ENCODE measurements around the gene RAD23A. TPM values are rescaled to one million over a fixed set of nuclear protein-coding genes. Genes with fewer than 3 reads are reported as not detected.
A peak's percentile ranks its signal among the peaks of the same experiment; 100 is the strongest.

Gene RAD23A
- total RNA-seq, 2 donors from 2014 or later, result 113 to 145 TPM

GRCh38 chr19:12933287-12934072, 12.2 kb upstream of the RAD23A start, which contains the start of gene FARSA:
Gene FARSA, minus strand, starts transcription at chr19:12933711. Its CDS starts 15 bp downstream, at chr19:12933696.
- peak within 1 kb of the TSS; percentile 77 to 83 for H3K4me3 ChIP-seq
- intact Hi-C loops (cut with DNase I), result loop anchor here (10.0 kb wide), 1 partner anchor 49 kb away; the partner anchor contains the start of genes DNASE2 and KLF1
- H3K36me3 ChIP-seq, result no peaks in the 10 kb centered on the region
- TF ChIP-seq POLR2AphosphoS5 (IDR thresholded peaks at IDR 0.05) (peak; percentile 98), POLR2A (IDR thresholded peaks at IDR 0.05) (peak; percentile 58)
- TF ChIP-seq, protein P1, sequence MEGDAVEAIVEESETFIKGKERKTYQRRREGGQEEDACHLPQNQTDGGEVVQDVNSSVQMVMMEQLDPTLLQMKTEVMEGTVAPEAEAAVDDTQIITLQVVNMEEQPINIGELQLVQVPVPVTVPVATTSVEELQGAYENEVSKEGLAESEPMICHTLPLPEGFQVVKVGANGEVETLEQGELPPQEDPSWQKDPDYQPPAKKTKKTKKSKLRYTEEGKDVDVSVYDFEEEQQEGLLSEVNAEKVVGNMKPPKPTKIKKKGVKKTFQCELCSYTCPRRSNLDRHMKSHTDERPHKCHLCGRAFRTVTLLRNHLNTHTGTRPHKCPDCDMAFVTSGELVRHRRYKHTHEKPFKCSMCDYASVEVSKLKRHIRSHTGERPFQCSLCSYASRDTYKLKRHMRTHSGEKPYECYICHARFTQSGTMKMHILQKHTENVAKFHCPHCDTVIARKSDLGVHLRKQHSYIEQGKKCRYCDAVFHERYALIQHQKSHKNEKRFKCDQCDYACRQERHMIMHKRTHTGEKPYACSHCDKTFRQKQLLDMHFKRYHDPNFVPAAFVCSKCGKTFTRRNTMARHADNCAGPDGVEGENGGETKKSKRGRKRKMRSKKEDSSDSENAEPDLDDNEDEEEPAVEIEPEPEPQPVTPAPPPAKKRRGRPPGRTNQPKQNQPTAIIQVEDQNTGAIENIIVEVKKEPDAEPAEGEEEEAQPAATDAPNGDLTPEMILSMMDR (IDR thresholded peaks at IDR 0.05), result no peak
- H3K27me3 ChIP-seq (replicated peaks; ENCODE audit: insufficient read depth), result no peaks in the 10 kb centered on the region
- 4% methylated on average over 46 of the region's 51 CpGs for WGBS
- H3K27ac ChIP-seq, result peak within 1 kb of the TSS; percentile 60 to 63
- no peaks in the 10 kb centered on the region for H3K9me3 ChIP-seq
- peaks cover 10% of the 10 kb centered on the region for H3K4me1 ChIP-seq (replicated peaks)
- DNase-seq (ENCODE audit: low spot score), result peak; percentile 94

GRCh38 chr19:12935071-12935470, 10.6 kb upstream of the RAD23A start:
- no peak overlapping the region for H3K27ac ChIP-seq
- H3K4me1 ChIP-seq (replicated peaks), result peaks cover 15% of the 10 kb centered on the region
- H3K4me3 ChIP-seq, result no peak overlapping the region
- intact Hi-C loops (cut with DNase I), result loop anchor here (10.0 kb wide), 1 partner anchor 50 kb away; the partner anchor contains the start of genes DNASE2 and KLF1
- WGBS, result 90% methylated on average over 10 of the region's 10 CpGs
- H3K9me3 ChIP-seq, result no peaks in the 10 kb centered on the region
- peaks cover 0 to 4% of the 10 kb centered on the region in 2 donors for H3K36me3 ChIP-seq
- DNase-seq (ENCODE audit: low spot score), result no peak
- TF ChIP-seq, protein P1 (IDR thresholded peaks at IDR 0.05), result no peak
- no peak for TF ChIP-seq POLR2AphosphoS5 (IDR thresholded peaks at IDR 0.05)
- TF ChIP-seq POLR2A (IDR thresholded peaks at IDR 0.05), result no peak
- H3K27me3 ChIP-seq (replicated peaks; ENCODE audit: insufficient read depth), result no peaks in the 10 kb centered on the region

- H3K4me3 ChIP-seq, result no peak overlapping the region
- WGBS, result 60% methylated on average over 7 of the region's 7 CpGs
- H3K27me3 ChIP-seq (replicated peaks; ENCODE audit: insufficient read depth), result no peaks in the 10 kb centered on the region
- H3K9me3 ChIP-seq, result no peaks in the 10 kb centered on the region
- peaks cover 9 to 16% of the 10 kb centered on the region in 2 donors for H3K36me3 ChIP-seq
- no peak overlapping the region for H3K27ac ChIP-seq
- intact Hi-C loops (cut with DNase I), result loop anchor here (10.0 kb wide), 1 partner anchor 52 kb away; the partner anchor contains the start of genes DNASE2 and KLF1
- peaks cover 25% of the 10 kb centered on the region for H3K4me1 ChIP-seq (replicated peaks)
- no peak for TF ChIP-seq POLR2AphosphoS5 (IDR thresholded peaks at IDR 0.05)
- TF ChIP-seq, protein P1 (IDR thresholded peaks at IDR 0.05), result no peak
- no peak for TF ChIP-seq POLR2A (IDR thresholded peaks at IDR 0.05)
- DNase-seq (ENCODE audit: low spot score), result no peak
Measured at GRCh38 chr19:12936582-12936981, 9.1 kb upstream of the RAD23A start.

DNA sequence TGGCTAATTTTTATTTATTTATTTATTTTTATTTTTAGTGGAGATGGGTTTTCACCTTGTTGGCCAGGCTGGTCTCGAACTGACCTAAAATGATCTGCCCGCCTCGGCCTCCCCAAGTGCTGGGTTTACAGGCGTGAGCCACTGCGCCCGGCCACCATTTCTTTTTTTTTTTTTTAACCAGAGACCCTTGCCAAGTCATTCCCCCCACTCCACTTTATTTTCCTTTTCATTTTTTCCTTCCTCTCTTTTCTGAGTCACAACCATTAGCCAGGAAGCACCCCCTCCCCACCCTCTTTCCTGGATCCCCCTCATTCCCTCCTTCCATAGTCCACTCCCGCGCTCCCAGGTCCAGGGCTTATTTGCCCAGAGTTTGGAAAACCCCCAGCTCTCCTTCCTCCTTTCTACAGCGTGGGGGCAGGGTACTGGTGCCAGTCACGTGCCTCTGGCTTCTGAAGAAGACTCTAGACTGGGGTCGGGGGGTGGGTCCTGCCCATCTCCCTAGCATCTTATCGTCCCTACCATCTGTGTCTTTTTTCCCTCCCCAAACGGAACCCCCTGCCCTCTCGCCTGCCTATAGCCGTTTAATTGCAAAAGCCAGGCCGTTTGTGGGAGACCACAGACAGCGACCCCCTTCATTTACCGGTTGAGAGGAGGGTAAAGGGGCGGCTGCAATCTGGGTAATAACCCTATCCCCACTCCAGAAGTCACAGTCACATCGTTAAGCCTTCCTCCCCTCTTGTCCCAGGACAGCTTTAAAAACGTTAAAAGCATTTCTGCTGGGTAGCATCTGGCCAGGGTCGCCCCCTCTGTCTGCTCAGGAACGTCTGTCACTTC, 8.4 kb upstream of the RAD23A start:
- WGBS, result 18% methylated on average over 23 of the region's 23 CpGs
- TF ChIP-seq POLR2AphosphoS5 (IDR thresholded peaks at IDR 0.05), result no peak
- TF ChIP-seq, protein P1 (IDR thresholded peaks at IDR 0.05), result no peak
- no peak for TF ChIP-seq POLR2A (IDR thresholded peaks at IDR 0.05)
- peak overlapping the region; percentile 99 for H3K4me3 ChIP-seq
- peaks cover 9 to 16% of the 10 kb centered on the region in 2 donors for H3K36me3 ChIP-seq
- H3K9me3 ChIP-seq, result no peaks in the 10 kb centered on the region
- intact Hi-C loops (cut with DNase I), result loop anchor here (10.0 kb wide), 1 partner anchor 53 kb away; the partner anchor contains the start of genes DNASE2 and KLF1
- peak overlapping the region; percentile 30 to 49 for H3K27ac ChIP-seq
- peaks cover 26% of the 10 kb centered on the region for H3K4me1 ChIP-seq (replicated peaks)
- no peaks in the 10 kb centered on the region for H3K27me3 ChIP-seq (replicated peaks; ENCODE audit: insufficient read depth)
- no peak for DNase-seq (ENCODE audit: low spot score)

All from prostate gland (tissue), 2 donors.